Ishikawa (cell line): Measurements from ENCODE around the gene TNFAIP3.

Experiments used
- CEBPB ChIP-seq: IDR thresholded peaks from 2 replicates; pipeline ENCODE4 v1.6.1; 2012
- CREB1 ChIP-seq: IDR thresholded peaks from 2 replicates; pipeline ENCODE4 v1.6.1; 2012; ENCODE audit warnings: low read depth
- EGR1 ChIP-seq: IDR thresholded peaks from 2 replicates; pipeline ENCODE4 v1.6.1; 2012
- EP300 ChIP-seq: IDR thresholded peaks from 2 replicates; pipeline ENCODE4 v1.6.1; 2012; ENCODE audit warnings: borderline replicate concordance
- FOXM1 ChIP-seq: IDR thresholded peaks from 2 replicates; pipeline ENCODE4 v1.6.1; 2012; ENCODE audit warnings: low read depth, borderline replicate concordance
- NFIC ChIP-seq: IDR thresholded peaks from 2 replicates; pipeline ENCODE4 v1.6.1; 2012
- RAD21 ChIP-seq: IDR thresholded peaks from 2 replicates; pipeline ENCODE4 v1.6.1; 2012; ENCODE audit warnings: low read depth
- TAF1 ChIP-seq: IDR thresholded peaks from 2 replicates; pipeline ENCODE4 v1.6.1; 2012; ENCODE audit warnings: low read depth, mild to moderate bottlenecking
- TCF12 ChIP-seq: IDR thresholded peaks from 2 replicates; pipeline ENCODE4 v1.6.1; 2012; ENCODE audit warnings: low read depth
- TEAD4 ChIP-seq: IDR thresholded peaks from 2 replicates; pipeline ENCODE4 v1.6.1; 2012
- YY1 ChIP-seq: IDR thresholded peaks from 2 replicates; pipeline ENCODE4 v1.6.1; 2012; ENCODE audit warnings: low read depth
- ZBTB7A ChIP-seq: IDR thresholded peaks from 2 replicates; pipeline ENCODE4 v1.6.1; 2012; ENCODE audit warnings: low read depth
- TF ChIP-seq, protein P1 (sequence below): IDR thresholded peaks from 2 replicates; pipeline ENCODE4 v1.6.1; 2012
- TF ChIP-seq, protein P2 (sequence below): IDR thresholded peaks from 2 replicates; pipeline ENCODE4 v1.6.1; 2012; ENCODE audit warnings: low read depth, mild to moderate bottlenecking
- TF ChIP-seq, protein P3 (sequence below): IDR thresholded peaks from 2 replicates; pipeline ENCODE4 v1.6.1; 2012

The TNFAIP3 gene

DNA sequence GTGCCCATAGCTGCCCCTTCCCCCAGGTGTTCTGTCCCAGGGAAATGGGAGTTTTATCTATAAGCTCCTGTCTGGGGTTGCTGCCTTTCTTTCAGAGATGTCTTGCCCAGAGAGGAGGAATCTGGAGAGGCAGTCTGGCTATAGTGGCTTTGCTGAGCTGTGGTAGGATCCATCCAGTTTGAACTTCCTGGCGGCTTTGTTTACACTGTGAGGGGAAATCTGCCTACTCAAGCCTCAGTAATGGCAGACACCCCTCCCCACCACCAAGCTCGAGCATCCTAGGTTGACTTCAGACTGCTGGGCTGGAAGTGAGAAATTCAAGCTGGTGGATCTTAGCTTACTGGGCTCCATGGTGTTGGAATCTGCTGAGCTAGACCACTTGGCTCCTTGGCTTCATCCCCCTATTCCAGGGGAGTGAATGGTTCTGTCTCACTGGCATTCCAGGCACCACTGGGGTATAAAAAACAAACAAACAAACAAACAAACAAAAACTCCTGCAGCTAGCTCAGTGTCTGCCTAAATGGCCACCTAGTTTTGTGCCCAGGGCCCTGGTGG is 24.0 kb downstream of the TNFAIP3 start:
- no peak for TF ChIP-seq TEAD4
- no peak for TF ChIP-seq TAF1
- TF ChIP-seq RAD21, result no peak
- no peak for TF ChIP-seq YY1
- no peak for TF ChIP-seq NFIC
- TF ChIP-seq FOXM1, result no peak
- TF ChIP-seq TCF12, result no peak
- TF ChIP-seq CEBPB, result no peak
- TF ChIP-seq, protein P1, sequence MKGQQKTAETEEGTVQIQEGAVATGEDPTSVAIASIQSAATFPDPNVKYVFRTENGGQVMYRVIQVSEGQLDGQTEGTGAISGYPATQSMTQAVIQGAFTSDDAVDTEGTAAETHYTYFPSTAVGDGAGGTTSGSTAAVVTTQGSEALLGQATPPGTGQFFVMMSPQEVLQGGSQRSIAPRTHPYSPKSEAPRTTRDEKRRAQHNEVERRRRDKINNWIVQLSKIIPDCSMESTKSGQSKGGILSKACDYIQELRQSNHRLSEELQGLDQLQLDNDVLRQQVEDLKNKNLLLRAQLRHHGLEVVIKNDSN, result no peak
- TF ChIP-seq, protein P2, sequence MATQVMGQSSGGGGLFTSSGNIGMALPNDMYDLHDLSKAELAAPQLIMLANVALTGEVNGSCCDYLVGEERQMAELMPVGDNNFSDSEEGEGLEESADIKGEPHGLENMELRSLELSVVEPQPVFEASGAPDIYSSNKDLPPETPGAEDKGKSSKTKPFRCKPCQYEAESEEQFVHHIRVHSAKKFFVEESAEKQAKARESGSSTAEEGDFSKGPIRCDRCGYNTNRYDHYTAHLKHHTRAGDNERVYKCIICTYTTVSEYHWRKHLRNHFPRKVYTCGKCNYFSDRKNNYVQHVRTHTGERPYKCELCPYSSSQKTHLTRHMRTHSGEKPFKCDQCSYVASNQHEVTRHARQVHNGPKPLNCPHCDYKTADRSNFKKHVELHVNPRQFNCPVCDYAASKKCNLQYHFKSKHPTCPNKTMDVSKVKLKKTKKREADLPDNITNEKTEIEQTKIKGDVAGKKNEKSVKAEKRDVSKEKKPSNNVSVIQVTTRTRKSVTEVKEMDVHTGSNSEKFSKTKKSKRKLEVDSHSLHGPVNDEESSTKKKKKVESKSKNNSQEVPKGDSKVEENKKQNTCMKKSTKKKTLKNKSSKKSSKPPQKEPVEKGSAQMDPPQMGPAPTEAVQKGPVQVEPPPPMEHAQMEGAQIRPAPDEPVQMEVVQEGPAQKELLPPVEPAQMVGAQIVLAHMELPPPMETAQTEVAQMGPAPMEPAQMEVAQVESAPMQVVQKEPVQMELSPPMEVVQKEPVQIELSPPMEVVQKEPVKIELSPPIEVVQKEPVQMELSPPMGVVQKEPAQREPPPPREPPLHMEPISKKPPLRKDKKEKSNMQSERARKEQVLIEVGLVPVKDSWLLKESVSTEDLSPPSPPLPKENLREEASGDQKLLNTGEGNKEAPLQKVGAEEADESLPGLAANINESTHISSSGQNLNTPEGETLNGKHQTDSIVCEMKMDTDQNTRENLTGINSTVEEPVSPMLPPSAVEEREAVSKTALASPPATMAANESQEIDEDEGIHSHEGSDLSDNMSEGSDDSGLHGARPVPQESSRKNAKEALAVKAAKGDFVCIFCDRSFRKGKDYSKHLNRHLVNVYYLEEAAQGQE, result no peak
- TF ChIP-seq, protein P3, sequence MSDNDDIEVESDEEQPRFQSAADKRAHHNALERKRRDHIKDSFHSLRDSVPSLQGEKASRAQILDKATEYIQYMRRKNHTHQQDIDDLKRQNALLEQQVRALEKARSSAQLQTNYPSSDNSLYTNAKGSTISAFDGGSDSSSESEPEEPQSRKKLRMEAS, result no peak
- no peak for TF ChIP-seq EGR1
- no peak for TF ChIP-seq CREB1
- no peak for TF ChIP-seq ZBTB7A
- no peak for TF ChIP-seq EP300

- no peak for TF ChIP-seq TAF1
- no peak for TF ChIP-seq CEBPB
- no peak for TF ChIP-seq EP300
- no peak for TF ChIP-seq ZBTB7A
- no peak for TF ChIP-seq TCF12
- TF ChIP-seq, protein P3, result no peak
- no peak for TF ChIP-seq YY1
- no peak for TF ChIP-seq TEAD4
- TF ChIP-seq CREB1, result no peak
- TF ChIP-seq EGR1, result no peak
- TF ChIP-seq, protein P1, result no peak
Observed at GRCh38 chr6:137892271-137892708, 25.2 kb downstream of the TNFAIP3 start.

GRCh38 chr6:137893181-137893580 is 26.1 kb downstream of the TNFAIP3 start:
- TF ChIP-seq ZBTB7A (no peak), TCF12 (no peak), CREB1 (no peak), EGR1 (no peak), TAF1 (no peak), TEAD4 (no peak), FOXM1 (no peak), NFIC (no peak), RAD21 (no peak), EP300 (no peak), CEBPB (no peak), YY1 (no peak)
- TF ChIP-seq, protein P2, result no peak
- TF ChIP-seq, protein P1, result no peak
- TF ChIP-seq, protein P3, result no peak

DNA sequence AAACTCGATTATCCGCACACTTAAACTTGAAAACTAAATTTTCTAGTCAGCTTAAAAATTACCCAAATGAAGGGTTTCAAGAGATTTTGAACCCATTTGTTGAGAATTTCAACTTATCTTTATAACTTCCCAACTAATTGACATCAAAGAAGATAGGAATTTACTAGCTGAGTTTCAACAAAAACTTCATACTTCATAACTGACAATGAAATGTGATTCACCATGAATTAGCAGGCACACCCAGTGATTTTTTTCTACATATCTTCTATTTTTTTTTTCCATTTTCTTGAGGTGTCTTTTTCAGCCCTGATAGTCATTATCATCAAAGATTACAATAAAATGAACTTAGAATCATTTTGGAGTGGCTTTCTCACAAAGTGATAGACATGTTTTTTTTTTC is 26.7 kb downstream of the TNFAIP3 start:
- TF ChIP-seq, protein P3, result no peak

DNA sequence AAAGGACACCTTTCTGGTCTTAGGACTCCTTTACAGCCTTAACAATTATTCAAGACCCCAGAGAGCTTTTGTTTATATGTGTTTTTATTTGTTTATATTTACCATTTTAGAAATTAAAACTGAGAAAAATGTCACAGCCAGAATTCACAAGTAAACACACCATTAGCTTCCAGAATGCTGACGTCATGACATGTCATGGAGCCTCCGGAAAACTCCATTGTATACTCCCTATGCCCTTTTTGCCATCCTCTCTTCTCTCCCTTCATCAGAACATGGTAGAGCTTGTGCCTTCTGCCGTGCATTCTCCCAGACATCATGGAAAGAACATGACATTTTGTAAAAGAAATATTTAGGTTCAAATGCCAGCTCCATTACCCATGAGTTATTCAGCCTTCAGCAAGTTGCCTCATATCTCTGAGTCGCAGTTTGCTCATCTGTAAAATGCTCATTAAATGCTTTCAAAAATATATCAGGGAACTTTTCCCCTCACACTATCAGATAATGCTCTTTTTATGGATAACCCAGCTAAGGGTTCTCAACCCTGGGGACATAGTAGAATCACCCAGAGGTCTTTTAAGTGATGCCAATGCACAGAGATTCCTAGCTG is 27.8 kb downstream of the TNFAIP3 start:
- TF ChIP-seq, protein P2, result no peak
- TF ChIP-seq RAD21, result no peak
- no peak for TF ChIP-seq TCF12
- TF ChIP-seq EP300, result no peak
- no peak for TF ChIP-seq ZBTB7A
- TF ChIP-seq NFIC, result no peak
- TF ChIP-seq, protein P3, result no peak
- no peak for TF ChIP-seq YY1
- no peak for TF ChIP-seq CREB1
- no peak for TF ChIP-seq FOXM1
- no peak for TF ChIP-seq CEBPB
- no peak for TF ChIP-seq TAF1
- TF ChIP-seq TEAD4, result no peak
- TF ChIP-seq, protein P1, result no peak
- TF ChIP-seq EGR1, result no peak
